KG1 (cell line): ENCODE measurements around the gene BICC1.
A peak's percentile ranks its signal among the peaks of the same experiment; 100 is the strongest.

ENCODE experiments used
- DNase-seq: peaks from one replicate; lab custom pipeline; 2025; lab: John Stamatoyannopoulos, UW

Gene BICC1

GRCh38 chr10:58753425-58753824 lies 240.8 kb downstream of the BICC1 start:
- DNase-seq = no peak

- DNase-seq = no peak
These were observed 242.0 kb downstream of the BICC1 start for GRCh38 chr10:58754469-58755339.

GRCh38 chr10:58755340-58755610 lies 242.6 kb downstream of the BICC1 start:
- DNase-seq = no peak

- DNase-seq = no peak
These were observed 243.0 kb downstream of the BICC1 start for GRCh38 chr10:58755677-58756076.

- DNase-seq = no peak
These were observed 243.6 kb downstream of the BICC1 start for GRCh38 chr10:58756130-58756719.

- DNase-seq = no peak
These were observed 244.8 kb downstream of the BICC1 start for GRCh38 chr10:58757352-58758065.

- DNase-seq = no peak
These were observed 245.6 kb downstream of the BICC1 start for GRCh38 chr10:58758321-58758720.

- no peak for DNase-seq
These were observed 251.5 kb downstream of the BICC1 start for GRCh38 chr10:58764087-58764747.

- no peak for DNase-seq
These were observed 253.2 kb downstream of the BICC1 start for GRCh38 chr10:58765910-58766309.

GRCh38 chr10:58767652-58768051 lies 255.0 kb downstream of the BICC1 start:
- DNase-seq = no peak

- no peak for DNase-seq
These were observed 259.2 kb downstream of the BICC1 start for GRCh38 chr10:58771863-58772262.

- no peak for DNase-seq
These were observed 260.1 kb downstream of the BICC1 start for GRCh38 chr10:58772758-58773157.

GRCh38 chr10:58773341-58773740 lies 260.7 kb downstream of the BICC1 start:
- DNase-seq = no peak

- DNase-seq = no peak
These were observed 261.3 kb downstream of the BICC1 start for GRCh38 chr10:58773944-58774343.

GRCh38 chr10:58775960-58776567 lies 263.4 kb downstream of the BICC1 start:
- no peak for DNase-seq

GRCh38 chr10:58776568-58777318 lies 264.1 kb downstream of the BICC1 start:
- DNase-seq = no peak

- no peak for DNase-seq
These were observed 266.3 kb downstream of the BICC1 start for GRCh38 chr10:58778966-58779365.

GRCh38 chr10:58779594-58779993 lies 266.9 kb downstream of the BICC1 start:
- no peak for DNase-seq

- no peak for DNase-seq
These were observed 267.8 kb downstream of the BICC1 start for GRCh38 chr10:58780476-58780875.

- peak; percentile 37 for DNase-seq
These were observed 269.3 kb downstream of the BICC1 start for GRCh38 chr10:58781873-58782488.
